ENCODE measurements around the gene IFITM2. TPM values are rescaled to one million over a fixed set of nuclear protein-coding genes. Genes with fewer than 3 reads are reported as not detected.

Gene IFITM2
- polyA plus RNA-seq, 1 donor (not counting 4 experiments of a cell fraction or from before 2014, with no cell fraction given), result 83.0 TPM

- H4K20me1 ChIP-seq (ENCODE audit: control insufficient read depth, extremely low read depth, insufficient read depth, low read length), result no peaks in the 10 kb centered on the region
- peak overlapping the region; percentile 86 for H3K4me2 ChIP-seq (ENCODE audit: control insufficient read depth, extremely low read depth, insufficient read depth, low read depth, low read length)
- H3K9me1 ChIP-seq (ENCODE audit: control insufficient read depth, extremely low read depth, insufficient read depth, low read length), result no peaks in the 10 kb centered on the region
- H3K4me1 ChIP-seq (ENCODE audit: control insufficient read depth, extremely low read depth, insufficient read depth, low read length), result peaks cover 7% of the 10 kb centered on the region
- H2AFZ ChIP-seq (ENCODE audit: control insufficient read depth, low read length), result peak overlapping the region; percentile 78
- peak overlapping the region; percentile 44 for H3K9ac ChIP-seq (ENCODE audit: control insufficient read depth, extremely low read depth, insufficient read depth, low read length)
- H3K36me3 ChIP-seq (ENCODE audit: control insufficient read depth in 2 of 2, extremely low read depth in 1 of 2, insufficient read depth in 2 of 2, low read length in 2 of 2), result no peaks in the 10 kb centered on the region
- no peak for DNase-seq (ENCODE audit: low read depth, low spot score)
- dilution Hi-C loops (cut with MboI; ENCODE audit: extremely low pct_ligation_motif_present, low sequenced_read_pairs), result no loop called here
- peak overlapping the region; percentile 35 to 75 (median 54) for H3K4me3 ChIP-seq (ENCODE audit: control insufficient read depth in 2 of 3, extremely low read depth in 1 of 3, insufficient read depth in 2 of 3, low read depth in 1 of 3, low read length in 3 of 3)
- peaks cover 33% of the 10 kb centered on the region for H3K27me3 ChIP-seq (ENCODE audit: control insufficient read depth, extremely low read depth, insufficient read depth, low read length)
- H3K9me3 ChIP-seq (ENCODE audit: control insufficient read depth, low read depth, low read length), result no peaks in the 10 kb centered on the region
- no peaks in the 10 kb centered on the region for H3K79me2 ChIP-seq (ENCODE audit: control insufficient read depth, insufficient read depth, low read length)
- TF ChIP-seq CTCF (optimal IDR thresholded peaks at IDR 0.05 in 1 of 3, IDR thresholded peaks at IDR 0.05 in 1 of 3, conservative IDR thresholded peaks at IDR 0.05 in 1 of 3; ENCODE audit: extremely low read depth in 1 of 3, insufficient read depth in 2 of 3, low read length in 3 of 3), result no peak
- TF ChIP-seq EZH2 (IDR thresholded peaks at IDR 0.05; ENCODE audit: low read length), result no peak
- H3K27ac ChIP-seq (ENCODE audit: control insufficient read depth, insufficient read depth, low read length), result no peak overlapping the region
- no peak for FAIRE-seq
Observed at GRCh38 chr11:287821-288477, 19.7 kb upstream of the IFITM2 start.

GRCh38 chr11:288478-289397, 18.9 kb upstream of the IFITM2 start, which contains the start of gene PGGHG:
TSS of gene PGGHG (plus strand) at chr11:289126. CDS start at chr11:289817, 691 bp downstream.
- no peaks in the 10 kb centered on the region for H3K9me1 ChIP-seq (ENCODE audit: control insufficient read depth, extremely low read depth, insufficient read depth, low read length)
- peak within 1 kb of the TSS; percentile 35 to 75 (median 54) for H3K4me3 ChIP-seq (ENCODE audit: control insufficient read depth in 2 of 3, extremely low read depth in 1 of 3, insufficient read depth in 2 of 3, low read depth in 1 of 3, low read length in 3 of 3)
- peak within 1 kb of the TSS; percentile 78 for H2AFZ ChIP-seq (ENCODE audit: control insufficient read depth, low read length)
- DNase-seq (ENCODE audit: low read depth, low spot score) (no peak), FAIRE-seq (no peak)
- no peaks in the 10 kb centered on the region for H3K79me2 ChIP-seq (ENCODE audit: control insufficient read depth, insufficient read depth, low read length)
- H3K27ac ChIP-seq (ENCODE audit: control insufficient read depth, insufficient read depth, low read length), result no peak within 1 kb of the TSS
- no peaks in the 10 kb centered on the region for H3K9me3 ChIP-seq (ENCODE audit: control insufficient read depth, low read depth, low read length)
- H3K9ac ChIP-seq (ENCODE audit: control insufficient read depth, extremely low read depth, insufficient read depth, low read length), result peak within 1 kb of the TSS; percentile 44
- H3K4me2 ChIP-seq (ENCODE audit: control insufficient read depth, extremely low read depth, insufficient read depth, low read depth, low read length), result peak within 1 kb of the TSS; percentile 86
- H3K4me1 ChIP-seq (ENCODE audit: control insufficient read depth, extremely low read depth, insufficient read depth, low read length), result peaks cover 7% of the 10 kb centered on the region
- dilution Hi-C loops (cut with MboI; ENCODE audit: extremely low pct_ligation_motif_present, low sequenced_read_pairs), result no loop called here
- no peak for TF ChIP-seq EZH2 (IDR thresholded peaks at IDR 0.05; ENCODE audit: low read length)
- no peak for TF ChIP-seq CTCF (optimal IDR thresholded peaks at IDR 0.05 in 1 of 3, IDR thresholded peaks at IDR 0.05 in 1 of 3, conservative IDR thresholded peaks at IDR 0.05 in 1 of 3; ENCODE audit: extremely low read depth in 1 of 3, insufficient read depth in 2 of 3, low read length in 3 of 3)
- H4K20me1 ChIP-seq (ENCODE audit: control insufficient read depth, extremely low read depth, insufficient read depth, low read length), result no peaks in the 10 kb centered on the region
- H3K36me3 ChIP-seq (ENCODE audit: control insufficient read depth in 2 of 2, extremely low read depth in 1 of 2, insufficient read depth in 2 of 2, low read length in 2 of 2), result no peaks in the 10 kb centered on the region
- H3K27me3 ChIP-seq (ENCODE audit: control insufficient read depth, extremely low read depth, insufficient read depth, low read length), result peaks cover 30% of the 10 kb centered on the region
